Measurements from ENCODE around the gene C8B.
A peak's percentile ranks its signal among the peaks of the same experiment; 100 is the strongest.

Gene C8B

DNA sequence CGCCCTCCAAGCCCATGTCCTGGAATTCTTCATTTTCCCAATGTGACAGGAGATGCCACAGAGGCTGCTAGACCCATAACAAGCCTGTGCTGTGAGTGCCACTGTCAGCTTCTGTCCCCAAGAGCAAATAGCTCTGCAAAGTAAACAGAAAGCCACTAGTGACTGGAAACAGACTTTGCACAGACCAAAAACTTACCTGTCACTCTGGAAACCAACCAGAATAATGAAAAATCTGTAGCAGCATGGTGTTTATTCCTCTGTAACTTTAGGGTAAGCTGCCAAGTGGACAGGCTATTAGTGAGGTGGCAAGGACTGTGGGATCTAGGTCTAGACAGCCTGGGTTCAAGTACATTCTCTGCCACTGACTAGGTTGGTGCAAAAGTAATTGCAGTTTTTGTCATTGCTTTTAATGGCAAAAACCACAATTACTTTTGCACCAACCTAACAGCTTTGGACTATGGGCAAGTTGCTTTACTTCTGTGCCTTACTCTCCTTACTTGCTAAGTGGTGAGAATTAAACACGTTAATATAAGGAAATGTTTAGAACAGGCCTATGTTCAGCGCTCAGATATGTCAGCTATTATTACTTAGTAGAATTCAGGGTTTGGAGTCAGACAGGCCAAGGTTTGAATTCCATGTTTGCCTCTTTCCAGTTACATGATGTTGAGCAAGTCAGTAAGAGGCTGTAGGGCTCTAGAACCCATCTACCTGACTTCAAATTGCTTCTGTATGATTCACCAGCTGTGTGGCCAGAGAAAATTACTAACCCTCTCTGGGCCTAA is at the start of gene C8B:
TSS of gene C8B (minus strand) at position 100 of the 782 bp plus-strand sequence. CDS start at position 33, 67 bp downstream.
- no peak within 1 kb of the TSS for H3K4me3 Mint-ChIP-seq
- TF ChIP-seq, protein P1, sequence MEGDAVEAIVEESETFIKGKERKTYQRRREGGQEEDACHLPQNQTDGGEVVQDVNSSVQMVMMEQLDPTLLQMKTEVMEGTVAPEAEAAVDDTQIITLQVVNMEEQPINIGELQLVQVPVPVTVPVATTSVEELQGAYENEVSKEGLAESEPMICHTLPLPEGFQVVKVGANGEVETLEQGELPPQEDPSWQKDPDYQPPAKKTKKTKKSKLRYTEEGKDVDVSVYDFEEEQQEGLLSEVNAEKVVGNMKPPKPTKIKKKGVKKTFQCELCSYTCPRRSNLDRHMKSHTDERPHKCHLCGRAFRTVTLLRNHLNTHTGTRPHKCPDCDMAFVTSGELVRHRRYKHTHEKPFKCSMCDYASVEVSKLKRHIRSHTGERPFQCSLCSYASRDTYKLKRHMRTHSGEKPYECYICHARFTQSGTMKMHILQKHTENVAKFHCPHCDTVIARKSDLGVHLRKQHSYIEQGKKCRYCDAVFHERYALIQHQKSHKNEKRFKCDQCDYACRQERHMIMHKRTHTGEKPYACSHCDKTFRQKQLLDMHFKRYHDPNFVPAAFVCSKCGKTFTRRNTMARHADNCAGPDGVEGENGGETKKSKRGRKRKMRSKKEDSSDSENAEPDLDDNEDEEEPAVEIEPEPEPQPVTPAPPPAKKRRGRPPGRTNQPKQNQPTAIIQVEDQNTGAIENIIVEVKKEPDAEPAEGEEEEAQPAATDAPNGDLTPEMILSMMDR (IDR thresholded peaks at IDR 0.05; ENCODE audit: unreplicated experiment in 3 of 3): no peak
- H3K36me3 Mint-ChIP-seq (ENCODE audit: low read depth): no peaks in the 10 kb centered on the region
- no peaks in the 10 kb centered on the region for H3K4me1 Mint-ChIP-seq
- no peak within 1 kb of the TSS for H3K27ac Mint-ChIP-seq
- peaks cover 3% of the 10 kb centered on the region for H3K27me3 Mint-ChIP-seq (ENCODE audit: low read depth)
- H3K9me3 Mint-ChIP-seq: no peaks in the 10 kb centered on the region

DNA sequence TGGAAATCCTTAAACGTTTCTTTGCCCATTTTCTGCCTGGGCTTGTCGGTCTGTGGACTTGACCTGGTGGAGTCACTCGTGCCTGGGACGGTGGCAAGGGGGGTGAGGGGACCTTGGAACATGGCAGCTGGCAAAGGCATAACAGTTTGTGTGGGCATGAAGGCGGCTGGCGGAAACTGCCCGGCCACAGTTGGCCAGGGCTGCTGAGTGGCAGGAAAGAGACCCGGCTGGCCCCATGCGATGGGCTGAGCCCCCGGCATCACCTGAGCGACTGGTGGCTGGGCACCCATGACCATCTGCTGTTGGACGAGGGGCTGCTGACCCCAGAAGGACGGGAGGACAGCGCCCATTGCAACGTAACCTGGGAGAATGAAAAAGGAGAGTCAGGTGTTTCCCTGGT is 49.3 kb upstream of the C8B start:
- TF ChIP-seq, protein P1 (IDR thresholded peaks at IDR 0.05; ENCODE audit: unreplicated experiment in 3 of 3): no peak
- no peaks in the 10 kb centered on the region for H3K36me3 Mint-ChIP-seq (ENCODE audit: low read depth)
- H3K4me3 Mint-ChIP-seq: no peak overlapping the region
- no peak overlapping the region for H3K27ac Mint-ChIP-seq
- H3K4me1 Mint-ChIP-seq: peaks cover 9% of the 10 kb centered on the region
- H3K9me3 Mint-ChIP-seq: no peaks in the 10 kb centered on the region
- H3K27me3 Mint-ChIP-seq (ENCODE audit: low read depth): peaks cover 3% of the 10 kb centered on the region

DNA sequence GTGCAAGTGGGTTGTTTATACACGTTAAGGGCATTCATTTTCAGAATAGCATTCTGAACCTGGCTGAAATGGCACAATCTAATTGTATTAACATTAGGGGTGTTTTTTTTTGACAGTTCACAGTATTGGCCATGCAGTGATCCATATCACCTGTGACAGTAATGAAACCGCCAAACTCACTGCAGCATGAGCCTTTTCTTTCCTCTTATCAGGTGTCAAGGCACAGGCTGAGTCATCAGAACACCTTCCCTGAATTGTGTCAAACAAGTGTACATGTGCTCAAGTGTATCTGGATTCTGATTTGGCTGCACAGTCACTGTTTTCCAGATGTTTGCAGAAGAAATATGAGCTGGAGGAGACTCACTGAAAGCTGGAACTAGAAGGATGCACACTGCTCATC is 47.7 kb upstream of the C8B start:
- TF ChIP-seq, protein P1 (IDR thresholded peaks at IDR 0.05; ENCODE audit: unreplicated experiment in 3 of 3): no peak
- H3K4me1 Mint-ChIP-seq: no peaks in the 10 kb centered on the region
- no peaks in the 10 kb centered on the region for H3K9me3 Mint-ChIP-seq
- peaks cover 3% of the 10 kb centered on the region for H3K27me3 Mint-ChIP-seq (ENCODE audit: low read depth)
- no peaks in the 10 kb centered on the region for H3K36me3 Mint-ChIP-seq (ENCODE audit: low read depth)
- no peak overlapping the region for H3K4me3 Mint-ChIP-seq
- no peak overlapping the region for H3K27ac Mint-ChIP-seq

DNA sequence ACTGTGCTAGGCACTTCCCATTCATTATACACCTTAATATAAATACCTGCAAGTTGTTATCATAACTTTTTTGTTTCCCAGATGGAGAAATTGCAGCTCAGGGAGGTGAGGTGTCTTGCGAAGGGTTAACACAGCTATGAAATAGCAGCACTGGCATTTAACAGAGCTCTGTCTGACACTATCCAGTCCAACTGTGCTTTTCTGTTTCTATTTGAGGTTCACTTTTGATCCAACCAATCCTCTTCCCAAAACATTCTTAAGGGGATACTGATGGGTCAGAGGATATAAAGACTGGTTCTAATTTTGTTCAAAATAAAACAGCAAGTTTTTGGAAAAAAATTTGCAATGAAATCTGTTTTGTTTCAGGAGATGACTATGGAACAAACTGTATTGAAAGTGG is 46.5 kb upstream of the C8B start:
- peaks cover 6% of the 10 kb centered on the region for H3K27me3 Mint-ChIP-seq (ENCODE audit: low read depth)
- peaks cover 7% of the 10 kb centered on the region for H3K4me1 Mint-ChIP-seq
- H3K36me3 Mint-ChIP-seq (ENCODE audit: low read depth): no peaks in the 10 kb centered on the region
- no peak overlapping the region for H3K4me3 Mint-ChIP-seq
- H3K9me3 Mint-ChIP-seq: no peaks in the 10 kb centered on the region
- H3K27ac Mint-ChIP-seq: no peak overlapping the region
- TF ChIP-seq, protein P1 (IDR thresholded peaks at IDR 0.05; ENCODE audit: unreplicated experiment in 3 of 3): no peak

DNA sequence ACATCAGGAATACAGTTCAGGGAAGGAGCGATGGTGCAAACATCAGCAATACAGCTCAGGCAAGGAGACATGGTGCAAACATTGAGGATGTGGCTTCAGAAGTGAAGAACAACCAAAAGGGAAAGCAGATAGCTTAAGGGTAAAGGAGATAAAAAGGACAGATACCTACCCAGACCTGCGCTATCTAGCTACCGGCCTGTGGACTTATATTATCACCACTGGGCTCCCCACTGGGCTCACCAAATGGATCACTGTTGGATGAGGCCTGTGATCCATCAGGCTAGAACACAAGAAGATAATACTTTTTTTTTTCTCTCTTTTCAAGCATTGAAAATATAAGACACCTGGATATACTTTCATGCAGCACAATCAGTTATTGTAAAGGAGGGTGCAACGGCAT is 44.7 kb upstream of the C8B start:
- no peak overlapping the region for H3K4me3 Mint-ChIP-seq
- TF ChIP-seq, protein P1 (IDR thresholded peaks at IDR 0.05; ENCODE audit: unreplicated experiment in 3 of 3): no peak
- no peak overlapping the region for H3K27ac Mint-ChIP-seq
- peaks cover 2% of the 10 kb centered on the region for H3K9me3 Mint-ChIP-seq
- no peaks in the 10 kb centered on the region for H3K36me3 Mint-ChIP-seq (ENCODE audit: low read depth)
- peaks cover 3% of the 10 kb centered on the region for H3K27me3 Mint-ChIP-seq (ENCODE audit: low read depth)
- H3K4me1 Mint-ChIP-seq: peaks cover 7% of the 10 kb centered on the region

DNA sequence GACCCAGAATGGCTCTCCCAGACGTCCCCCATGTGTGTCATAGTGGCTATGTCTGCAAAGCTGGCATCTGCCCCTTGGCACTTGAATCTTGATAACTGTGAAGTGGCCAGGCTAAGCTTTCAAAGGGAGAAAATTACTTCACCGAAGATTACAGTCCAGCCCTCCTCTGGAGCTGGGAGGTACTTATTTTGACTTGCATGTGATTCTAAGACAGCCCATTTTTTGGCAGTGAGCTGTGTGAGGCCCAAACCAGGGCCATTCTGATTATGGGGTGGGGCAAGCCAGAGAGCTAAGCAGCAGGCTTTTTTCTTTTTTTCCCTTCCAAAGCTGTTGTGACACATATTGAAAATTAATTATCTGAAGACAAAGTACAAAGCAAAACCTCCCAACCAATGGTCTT is 42.1 kb upstream of the C8B start:
- peaks cover 7% of the 10 kb centered on the region for H3K4me1 Mint-ChIP-seq
- no peak overlapping the region for H3K4me3 Mint-ChIP-seq
- TF ChIP-seq, protein P1 (IDR thresholded peaks at IDR 0.05; ENCODE audit: unreplicated experiment in 3 of 3): no peak
- peaks cover 2% of the 10 kb centered on the region for H3K9me3 Mint-ChIP-seq
- H3K27ac Mint-ChIP-seq: peak overlapping the region in 1 of 3 experiments; percentile 55
- H3K27me3 Mint-ChIP-seq (ENCODE audit: low read depth): peaks cover 3% of the 10 kb centered on the region
- no peaks in the 10 kb centered on the region for H3K36me3 Mint-ChIP-seq (ENCODE audit: low read depth)
